GM21737 (cell line): ENCODE results near the gene ZNF185.

Experiments
- ATAC-seq: cut with Tn5 transposase; IDR thresholded peaks from one replicate; pipeline ENCODE4 v1.9.1; 2021; ENCODE audit warnings: mild to moderate bottlenecking, moderate library complexity; ENCODE audit not compliant: unreplicated experiment

ZNF185 gene

DNA sequence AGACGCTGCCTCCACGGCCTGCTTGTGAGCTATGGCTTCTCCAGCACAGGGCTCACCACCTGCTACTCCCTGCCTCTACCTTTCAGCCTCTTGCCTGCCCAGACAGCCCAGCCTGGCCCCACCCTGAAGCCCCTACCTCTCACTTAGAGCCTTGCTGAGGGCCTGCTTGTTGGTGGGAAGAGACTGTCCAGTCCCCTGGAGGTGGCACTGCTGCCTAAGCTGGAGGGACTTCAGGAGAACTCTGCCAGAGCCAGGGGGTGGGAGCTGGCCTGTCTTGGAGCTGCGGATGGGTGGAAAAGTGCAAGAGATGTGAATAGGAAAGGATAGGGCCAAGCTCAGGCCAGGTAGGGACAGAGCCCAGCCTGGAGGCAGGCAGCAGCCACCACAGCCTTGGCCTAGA, 2.7 kb upstream of the ZNF185 start:
- no peak for ATAC-seq

DNA sequence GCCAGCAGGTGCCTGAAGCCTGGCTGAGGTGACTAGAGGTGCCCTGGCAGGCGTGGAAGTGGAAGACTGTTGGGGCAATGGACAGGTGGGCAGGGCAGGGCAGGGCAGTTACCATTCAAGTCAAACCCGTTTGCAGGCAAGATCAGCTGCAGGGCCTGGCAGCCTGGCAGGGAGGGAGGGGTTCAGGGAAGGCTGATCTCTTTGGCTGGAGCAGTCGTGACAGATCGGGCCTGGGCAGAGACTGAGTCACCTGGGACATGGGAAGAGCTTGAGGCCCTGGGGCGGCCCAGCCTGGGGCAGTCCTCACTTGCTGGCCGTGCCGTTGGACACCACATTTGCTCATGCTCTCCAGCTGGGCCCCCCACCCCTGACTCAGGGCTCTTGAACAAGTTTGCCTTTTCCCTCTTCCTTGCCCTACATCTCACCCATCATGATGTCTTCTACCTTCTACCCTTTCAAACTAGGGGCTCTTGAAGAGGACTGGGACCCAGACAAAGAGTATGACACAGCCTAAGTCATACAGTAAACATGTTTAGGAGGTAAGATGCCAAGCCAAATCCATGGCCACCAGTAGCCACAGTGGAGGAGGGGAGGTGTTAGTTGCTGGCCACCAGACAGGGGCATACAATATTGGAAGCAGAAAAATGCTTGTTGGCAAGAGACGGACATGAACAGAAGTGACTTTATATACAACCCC, 2.0 kb upstream of the ZNF185 start:
- ATAC-seq = no peak

DNA sequence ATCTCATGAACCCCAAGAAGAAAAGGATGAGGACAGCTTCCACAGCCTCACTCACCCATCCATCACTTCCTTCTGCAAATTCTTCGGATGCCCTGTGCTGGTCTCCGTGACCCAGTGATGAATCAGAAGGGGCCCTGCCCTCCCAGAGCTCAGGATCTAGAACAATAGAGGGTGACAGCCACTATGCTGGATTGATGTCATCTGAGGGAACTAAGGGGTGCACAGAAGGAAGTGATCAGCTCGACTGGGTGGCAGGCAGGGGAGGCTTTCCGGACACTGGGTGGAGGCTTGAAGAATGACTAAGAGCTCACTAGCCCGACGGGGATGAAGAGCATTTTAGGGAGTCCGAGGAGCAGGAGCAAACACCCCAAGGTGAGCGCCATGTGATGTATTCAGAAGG, 1.4 kb upstream of the ZNF185 start:
- ATAC-seq = no peak

DNA sequence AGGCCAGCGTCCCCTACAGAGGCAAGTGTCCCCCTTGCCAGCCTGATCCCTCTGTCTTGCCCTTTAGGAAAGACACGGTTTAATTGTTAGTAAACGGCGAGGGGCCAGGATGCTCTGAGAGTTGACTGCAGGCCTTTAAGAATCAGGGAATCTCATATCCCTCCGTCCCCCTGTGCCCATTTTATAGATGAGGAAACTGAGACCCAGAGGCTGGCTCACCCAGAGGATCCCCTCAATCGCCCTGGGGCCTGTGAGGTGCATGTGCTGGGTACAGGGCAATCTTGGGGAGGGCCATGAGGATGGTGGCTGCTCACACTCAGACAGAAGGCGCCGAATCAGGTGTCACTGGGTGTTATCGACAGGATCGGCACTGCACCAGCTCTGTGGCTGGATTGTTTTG, 575 bp downstream of the ZNF185 start:
- no peak for ATAC-seq

DNA sequence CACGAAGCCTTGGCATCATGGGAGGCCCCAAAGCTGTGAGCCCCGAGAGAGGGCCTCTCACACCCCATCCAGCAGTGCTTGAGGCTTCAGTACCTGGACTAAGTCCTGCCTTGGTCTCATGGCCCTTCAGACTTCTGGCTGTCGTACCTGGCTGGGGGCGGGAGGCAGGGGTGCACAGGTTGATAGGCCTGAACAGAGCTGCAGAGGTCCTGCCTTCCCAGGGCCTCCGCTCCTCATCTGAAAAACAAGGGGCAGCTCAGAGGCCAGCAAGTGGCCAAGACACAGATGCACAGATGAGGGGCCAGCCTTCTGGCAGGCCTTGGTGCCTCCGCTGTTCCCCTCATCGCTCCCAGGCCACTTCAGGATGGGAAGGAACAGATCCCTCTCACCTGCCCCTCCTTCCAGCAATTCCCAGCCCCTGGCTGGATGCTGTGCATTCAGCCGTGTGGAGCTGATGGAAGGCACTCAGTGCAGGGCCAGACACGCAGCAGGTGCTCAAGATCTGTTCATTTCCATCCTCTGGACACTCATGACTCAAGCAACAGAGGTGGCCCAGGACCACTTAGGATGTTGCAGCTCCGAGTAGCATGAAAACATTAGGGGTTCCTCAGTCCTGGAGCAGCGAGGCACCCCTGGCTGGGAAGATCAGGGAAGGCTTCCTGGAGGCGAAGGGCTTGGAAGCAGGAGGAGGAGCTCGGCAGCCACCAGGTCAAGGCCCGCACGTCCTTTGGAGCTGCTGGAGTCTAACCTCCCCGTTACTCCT, 1.4 kb downstream of the ZNF185 start:
- no peak for ATAC-seq

DNA sequence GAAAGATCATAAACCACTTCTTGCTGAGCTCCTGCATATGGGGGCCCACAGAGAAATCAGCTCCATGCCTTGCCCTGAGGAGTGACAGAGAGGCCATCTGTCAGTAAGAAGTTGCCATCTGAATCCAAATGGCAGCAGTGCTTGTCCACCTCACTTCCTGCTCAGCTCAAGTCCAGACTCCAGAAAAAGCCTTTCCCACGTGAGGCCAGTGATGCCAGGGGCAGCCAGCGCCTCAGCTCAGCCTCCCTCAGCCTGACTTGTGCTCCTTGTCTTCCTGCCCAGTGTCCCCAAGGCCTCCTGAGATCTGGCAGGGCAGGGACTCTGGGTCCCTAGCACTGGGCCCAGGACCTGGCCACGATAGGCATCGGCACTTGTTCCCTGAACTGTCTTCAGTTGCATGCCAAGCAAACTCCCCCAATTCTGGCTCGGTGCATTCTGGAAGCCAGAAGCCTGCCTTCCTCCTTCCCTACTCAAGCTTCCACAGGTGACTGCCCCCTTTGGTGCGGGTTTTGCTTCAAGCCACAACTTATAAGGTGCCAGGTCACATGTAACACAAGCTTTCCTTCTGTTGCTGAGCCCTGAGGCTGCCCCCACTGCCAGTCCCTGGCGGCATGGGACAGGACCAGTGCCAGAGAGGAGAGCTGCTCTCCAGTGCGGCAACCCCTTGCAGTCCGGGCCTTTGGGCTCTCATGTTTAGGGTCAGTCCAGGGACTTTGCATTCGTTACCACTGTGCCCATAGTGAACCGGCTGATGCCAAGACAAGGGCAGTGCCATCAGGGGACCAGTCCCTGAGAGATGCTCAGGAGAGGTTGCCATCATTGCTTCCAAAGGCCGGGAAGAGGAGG, 2.2 kb downstream of the ZNF185 start:
- ATAC-seq = no peak

DNA sequence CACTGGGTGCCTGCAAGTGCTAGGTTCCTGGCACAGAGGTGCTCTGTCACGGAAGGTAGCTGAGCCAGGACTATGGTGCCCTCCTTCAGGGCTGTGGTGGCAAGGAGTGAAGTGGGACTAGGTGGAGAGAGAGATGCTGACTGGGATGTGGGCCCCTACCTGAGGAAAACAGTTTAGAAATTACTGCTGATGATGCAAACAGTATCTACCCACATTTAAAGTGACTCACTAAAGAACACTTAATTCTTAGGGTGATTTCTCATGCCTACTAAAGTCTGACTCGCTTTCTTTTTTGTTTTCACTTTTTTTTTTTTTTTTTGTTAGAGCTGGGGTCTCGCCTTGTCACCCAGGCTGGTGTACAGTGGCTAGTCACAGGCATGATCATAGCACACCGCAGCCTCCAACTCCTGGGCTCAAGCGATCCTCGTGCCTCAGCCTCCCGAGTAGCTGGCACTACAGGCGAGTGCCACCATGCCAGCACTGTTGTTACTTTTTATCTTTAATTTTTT, 3.1 kb downstream of the ZNF185 start:
- no peak for ATAC-seq

DNA sequence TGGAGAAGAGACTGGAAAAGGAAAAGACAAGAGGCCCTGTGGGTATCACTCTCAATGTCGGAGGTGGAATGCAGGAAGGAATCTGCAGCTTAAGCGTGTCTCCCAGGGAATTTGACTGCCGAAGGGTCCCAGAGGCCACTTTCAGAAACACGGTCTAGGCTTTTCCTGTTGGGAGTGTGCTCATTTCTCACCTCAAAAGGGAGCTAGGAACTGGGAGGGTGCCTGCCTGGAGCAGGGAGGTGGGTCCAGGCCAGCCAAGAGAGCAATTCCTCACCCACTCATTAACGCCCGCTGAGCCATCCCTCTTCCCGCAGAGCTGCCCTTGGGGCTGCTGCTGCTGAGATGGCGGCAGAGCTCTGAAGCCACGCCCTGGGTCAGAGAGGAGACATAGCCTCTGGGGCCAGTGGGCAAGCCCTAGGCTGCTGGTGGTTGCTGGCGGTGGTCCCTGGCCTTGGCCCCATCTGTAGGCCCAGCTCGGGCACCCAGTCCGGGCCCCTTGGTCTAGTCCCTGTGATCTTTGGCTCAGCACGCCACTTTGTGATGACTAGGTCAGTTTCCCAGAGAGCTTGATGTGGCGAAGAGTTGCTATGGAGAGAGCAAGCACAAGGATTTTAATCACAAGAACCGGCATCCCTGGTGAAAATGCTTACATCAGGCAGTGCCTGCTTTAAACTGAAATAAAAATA, 4.1 kb downstream of the ZNF185 start:
- no peak for ATAC-seq

DNA sequence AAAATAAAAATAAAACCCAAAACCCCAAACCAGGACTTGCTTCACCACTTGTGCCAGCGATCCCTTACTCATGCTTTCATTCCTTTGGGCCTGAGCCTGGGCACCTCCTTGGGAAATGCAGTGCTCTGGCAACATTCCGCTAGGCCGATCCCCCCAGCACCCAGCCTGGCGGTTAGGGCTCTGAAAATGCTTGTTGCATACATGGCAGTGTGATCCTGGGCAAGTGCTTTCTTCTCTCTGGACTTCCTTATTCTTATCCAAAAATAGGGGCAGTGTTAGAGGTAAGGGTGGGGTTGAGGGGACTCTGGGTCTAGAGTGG, 4.6 kb downstream of the ZNF185 start:
- ATAC-seq = no peak

DNA sequence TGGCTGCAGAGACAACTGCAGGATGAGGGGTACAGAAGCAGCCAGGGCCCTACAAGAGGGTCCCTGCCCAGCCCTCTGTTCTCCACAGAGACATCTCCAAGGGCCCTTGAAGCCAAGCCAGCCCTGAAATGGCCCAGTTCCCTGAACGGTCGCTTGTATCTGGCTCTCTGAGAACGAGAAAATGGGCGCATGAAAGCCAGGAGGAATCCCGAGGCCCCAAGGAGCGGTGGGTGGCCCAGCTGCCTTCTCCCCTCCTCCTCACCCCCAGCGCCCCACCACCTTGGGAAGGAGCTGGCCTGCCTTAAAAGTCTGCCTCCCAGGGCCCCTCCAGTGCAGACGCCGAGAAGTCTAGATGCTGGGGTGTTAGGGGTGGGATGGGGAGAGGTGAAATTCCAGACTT, 5.7 kb downstream of the ZNF185 start:
- no peak for ATAC-seq

DNA sequence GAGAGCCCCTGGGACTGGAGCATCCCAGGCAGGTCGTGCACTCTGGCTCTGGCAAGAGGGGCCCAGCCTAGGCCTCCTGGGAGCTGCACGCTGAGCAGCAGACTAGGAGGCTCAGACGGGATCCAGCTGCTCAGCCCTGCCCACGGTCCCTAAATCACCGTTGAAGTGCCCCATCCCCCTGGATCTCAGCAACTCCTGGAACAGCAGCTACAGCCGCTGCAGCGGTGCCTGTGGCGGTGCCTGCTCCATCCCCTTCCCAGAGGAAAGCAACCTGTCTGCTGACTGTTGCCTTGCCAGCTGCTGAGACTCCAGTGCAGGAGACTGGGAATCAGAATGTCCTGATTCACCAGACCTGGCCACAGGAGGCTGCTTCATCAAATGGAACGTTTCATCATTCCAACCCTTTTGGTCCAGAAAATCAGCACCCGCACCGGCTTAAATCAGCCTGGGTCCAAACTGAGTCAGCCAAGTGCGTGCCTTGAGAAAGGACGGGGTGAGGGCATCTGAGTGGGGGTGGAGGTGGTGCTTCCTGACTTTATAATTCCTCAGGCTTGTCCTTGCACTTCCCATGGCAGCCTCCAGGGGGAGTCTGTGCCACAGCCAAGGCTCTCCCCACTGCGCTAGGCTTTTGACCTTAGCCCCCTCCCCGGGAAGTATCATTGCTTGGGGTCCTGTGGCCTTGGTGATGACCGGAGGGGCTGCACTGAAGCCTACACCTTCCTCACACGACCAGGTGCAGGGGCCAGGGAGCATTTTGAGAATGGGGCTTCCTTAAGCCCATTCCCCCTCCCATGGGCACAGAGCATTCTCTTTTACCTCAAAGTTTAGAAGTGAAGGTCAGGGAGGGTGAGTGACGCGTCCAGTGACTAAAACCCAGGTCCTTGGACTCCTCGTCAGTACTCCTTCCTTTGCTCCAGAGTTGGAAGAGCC, 6.5 kb downstream of the ZNF185 start:
- no peak for ATAC-seq

DNA sequence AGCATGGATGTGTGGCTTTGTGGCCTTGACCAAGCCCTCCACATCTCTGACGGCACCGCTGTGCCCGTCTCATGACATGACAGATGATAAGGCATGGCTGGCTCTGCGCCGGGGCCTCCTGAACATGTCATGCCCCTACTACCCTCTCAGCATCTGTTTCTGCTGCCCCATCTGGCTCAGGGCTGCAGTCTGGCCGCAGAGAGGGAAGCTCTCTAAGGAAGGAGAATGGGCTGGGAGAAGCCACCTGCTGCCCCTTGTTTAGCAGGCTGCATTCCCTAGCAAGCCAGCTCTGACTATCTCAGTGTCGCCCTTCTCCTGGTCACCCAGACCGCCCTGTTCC, 7.2 kb downstream of the ZNF185 start:
- no peak for ATAC-seq

DNA sequence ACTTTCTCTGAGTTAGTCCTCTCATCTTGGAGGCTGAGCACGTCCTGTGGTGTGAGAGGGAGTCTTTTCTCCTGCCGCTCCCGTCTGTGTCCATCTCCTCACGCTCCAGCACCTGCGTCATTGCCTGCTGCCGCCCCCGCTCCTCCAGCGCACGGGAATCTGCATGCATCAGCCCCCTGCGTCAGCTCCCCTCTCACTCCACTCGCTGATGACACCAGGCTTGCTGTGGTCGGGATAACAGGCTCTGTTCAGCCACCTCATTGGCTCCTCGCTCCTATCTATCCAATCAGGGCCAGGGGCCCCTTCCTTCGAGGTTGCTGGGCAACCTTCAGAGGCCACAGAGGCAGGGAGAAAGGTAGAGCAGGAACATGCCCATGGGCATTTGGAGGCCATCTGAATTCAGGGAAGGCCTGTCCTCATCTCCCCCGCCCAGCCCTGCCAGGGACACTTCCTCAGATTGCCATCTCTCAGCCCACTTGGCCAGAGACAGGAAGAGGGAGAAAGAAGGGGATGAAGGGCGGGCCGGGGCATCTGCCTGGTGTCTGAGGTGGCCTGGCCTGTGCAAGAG, 9.3 kb downstream of the ZNF185 start:
- no peak for ATAC-seq

DNA sequence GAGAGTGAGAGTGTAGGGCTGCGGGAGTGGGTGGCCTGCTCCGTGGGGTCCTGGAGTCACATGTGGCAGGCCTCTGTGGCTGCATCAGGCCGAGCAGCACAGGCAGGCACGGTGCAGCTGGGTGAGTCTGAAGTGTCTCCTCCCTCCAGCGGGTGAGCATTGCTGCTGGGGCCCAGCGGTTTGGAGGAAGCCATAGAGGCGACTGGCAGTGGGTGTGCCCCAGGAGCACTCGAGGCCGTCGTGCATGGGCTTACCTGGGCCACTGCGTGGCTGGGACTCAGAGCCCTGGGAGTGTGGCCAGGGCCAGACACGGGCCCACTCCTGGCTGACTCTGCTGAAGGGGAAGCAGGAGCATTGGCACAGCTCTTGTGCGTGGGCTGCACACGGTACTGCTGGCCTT, 10.6 kb downstream of the ZNF185 start:
- ATAC-seq = no peak

DNA sequence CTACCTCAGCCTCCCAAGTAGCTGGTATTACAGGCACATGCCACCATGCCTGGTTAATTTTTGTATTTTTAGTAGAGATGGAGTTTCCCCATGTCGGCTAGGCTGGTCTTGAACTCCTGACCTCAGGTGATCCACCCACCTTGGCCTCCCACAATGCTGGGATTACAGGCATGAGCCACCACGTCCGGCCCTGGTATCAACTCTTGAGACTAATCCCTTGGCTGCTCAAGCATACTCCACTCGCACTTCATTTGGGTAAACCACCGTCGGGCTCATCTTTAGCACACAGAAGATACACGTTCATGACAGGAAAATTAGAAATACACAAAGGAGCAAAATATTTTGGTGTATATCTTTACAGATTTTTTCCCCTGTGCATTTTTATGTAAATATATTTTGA, 12.2 kb downstream of the ZNF185 start:
- ATAC-seq = peak; percentile 71

DNA sequence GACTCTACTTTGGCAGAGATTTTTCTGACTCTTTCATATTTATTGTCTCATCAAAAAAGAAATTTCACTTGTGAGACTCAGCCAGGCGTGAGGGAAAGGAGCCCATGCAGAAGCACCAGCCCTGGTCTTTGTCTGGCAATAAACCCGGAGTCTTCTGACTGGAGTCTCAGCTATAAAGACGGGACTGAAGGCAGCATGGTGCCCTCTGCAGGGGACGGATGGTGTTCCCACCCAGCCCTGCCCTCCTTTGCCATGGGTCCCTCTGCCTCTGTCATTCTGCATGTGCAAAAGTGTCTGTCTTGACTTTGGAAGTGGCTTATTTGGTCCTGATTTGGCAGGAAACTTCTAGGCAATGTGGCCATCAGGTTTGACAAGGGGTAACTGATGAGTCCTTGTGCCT, 14.2 kb downstream of the ZNF185 start:
- no peak for ATAC-seq

DNA sequence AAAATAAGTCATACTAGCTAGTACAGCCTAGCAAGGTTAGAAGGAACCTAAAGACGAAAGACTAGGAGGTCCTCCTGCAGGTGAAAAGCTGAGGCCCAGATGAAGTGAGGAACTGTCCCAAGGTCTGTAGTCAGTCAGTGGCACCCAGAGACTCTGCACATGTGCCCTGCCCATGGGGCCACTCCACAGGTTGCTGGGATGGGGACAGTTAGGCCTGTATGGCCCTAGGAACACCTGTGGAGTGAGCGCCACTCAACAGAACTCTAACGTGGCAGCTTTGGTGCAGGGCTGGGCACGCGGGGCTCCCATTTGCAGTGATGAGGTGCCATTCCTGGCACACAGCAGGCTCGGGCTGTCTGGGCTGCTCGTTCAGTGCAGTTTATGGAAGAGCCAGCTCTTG, 14.8 kb downstream of the ZNF185 start:
- no peak for ATAC-seq

DNA sequence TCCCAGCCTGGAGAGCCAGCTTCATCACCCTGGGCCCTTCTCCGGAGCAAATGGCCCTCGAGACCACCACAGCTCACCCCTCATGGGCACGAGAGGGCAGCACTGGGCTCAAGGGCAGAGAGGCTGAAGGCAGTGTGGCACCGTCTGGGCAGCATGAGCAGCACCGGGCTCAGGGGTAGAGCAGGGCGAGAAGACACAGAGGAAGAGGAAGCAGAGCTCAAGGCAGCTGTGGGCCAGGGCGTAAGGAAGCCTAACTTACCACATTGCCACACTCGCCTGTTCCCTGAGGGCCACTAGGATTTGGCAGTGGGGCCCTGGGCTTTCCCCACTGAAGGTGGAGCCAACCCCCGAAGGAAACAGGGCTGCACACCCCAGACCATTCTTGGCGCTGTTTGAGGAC, 15.5 kb downstream of the ZNF185 start:
- ATAC-seq = no peak

DNA sequence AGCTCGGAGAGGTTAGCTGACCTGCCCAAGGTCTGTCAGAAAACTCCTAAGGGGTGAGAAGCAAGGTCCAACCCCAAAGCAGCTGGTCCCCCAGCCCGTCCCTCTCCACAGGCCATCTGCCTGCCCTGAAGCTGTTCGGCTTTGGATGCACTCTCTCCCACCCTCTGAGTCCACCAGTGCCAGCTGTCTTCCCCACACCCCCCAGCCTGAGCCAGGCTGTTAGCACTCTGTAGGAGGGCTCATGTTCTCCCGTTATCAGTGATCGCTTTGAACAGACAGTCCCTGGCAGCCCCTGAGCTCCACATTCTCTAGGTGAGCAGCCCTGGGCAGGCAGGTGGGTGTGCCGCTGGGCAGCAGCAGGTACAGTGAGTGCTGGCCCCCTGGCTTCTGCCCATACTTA, 16.0 kb downstream of the ZNF185 start:
- no peak for ATAC-seq
